Gastrocnemius medialis (tissue), 4 donors: ENCODE results near the gene KIF21B.

Experiments
- POLR2A ChIP-seq, 2 donors: fragments of 450-650 bp; IDR thresholded peaks; one replicate each; pipeline ENCODE4 v1.6.1; 2017; ENCODE audit warnings: antibody characterized with exemption in 2 of 2, mild to moderate bottlenecking in 2 of 2, moderate library complexity in 2 of 2
- TF ChIP-seq, protein P1 (sequence below), 5 experiments: fragments of 450-650 bp in 3 of 5; fragments of 200-600 bp in 2 of 5; sonication (generic) in 2 of 5; IDR thresholded peaks in 4 of 5; conservative IDR thresholded peaks in 1 of 5; 1 replicate in 4 of 5; 2 replicates in 1 of 5; pipeline ENCODE4 v1.5.1; 2016 to 2019; ENCODE audit warnings: antibody characterized with exemption in 5 of 5, mild to moderate bottlenecking in 3 of 5, moderate library complexity in 3 of 5

- TF ChIP-seq, protein P1, sequence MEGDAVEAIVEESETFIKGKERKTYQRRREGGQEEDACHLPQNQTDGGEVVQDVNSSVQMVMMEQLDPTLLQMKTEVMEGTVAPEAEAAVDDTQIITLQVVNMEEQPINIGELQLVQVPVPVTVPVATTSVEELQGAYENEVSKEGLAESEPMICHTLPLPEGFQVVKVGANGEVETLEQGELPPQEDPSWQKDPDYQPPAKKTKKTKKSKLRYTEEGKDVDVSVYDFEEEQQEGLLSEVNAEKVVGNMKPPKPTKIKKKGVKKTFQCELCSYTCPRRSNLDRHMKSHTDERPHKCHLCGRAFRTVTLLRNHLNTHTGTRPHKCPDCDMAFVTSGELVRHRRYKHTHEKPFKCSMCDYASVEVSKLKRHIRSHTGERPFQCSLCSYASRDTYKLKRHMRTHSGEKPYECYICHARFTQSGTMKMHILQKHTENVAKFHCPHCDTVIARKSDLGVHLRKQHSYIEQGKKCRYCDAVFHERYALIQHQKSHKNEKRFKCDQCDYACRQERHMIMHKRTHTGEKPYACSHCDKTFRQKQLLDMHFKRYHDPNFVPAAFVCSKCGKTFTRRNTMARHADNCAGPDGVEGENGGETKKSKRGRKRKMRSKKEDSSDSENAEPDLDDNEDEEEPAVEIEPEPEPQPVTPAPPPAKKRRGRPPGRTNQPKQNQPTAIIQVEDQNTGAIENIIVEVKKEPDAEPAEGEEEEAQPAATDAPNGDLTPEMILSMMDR (IDR thresholded peaks at IDR 0.05 in 4 of 5, conservative IDR thresholded peaks at IDR 0.05 in 1 of 5), result no peak
- no peak for TF ChIP-seq POLR2A (IDR thresholded peaks at IDR 0.05)
These were observed 52.6 kb downstream of the KIF21B start for GRCh38 chr1:200970771-200971427.
